HCT116 (cell line): ENCODE data around the gene IFT122. TPM values are rescaled to one million over a fixed set of nuclear protein-coding genes. Genes with fewer than 3 reads are reported as not detected.

ENCODE experiments used
- ATAC-seq: fragments of 200-7000 bp; cut with Tn5 transposase; 2 replicates; pipeline ENCODE4 v1.9.1; 2020; ENCODE audit warnings: mild to moderate bottlenecking, moderate library complexity
- BruUV-seq: library from RNA; stranded (reverse); fragments of 400-500 nt; replicated peaks from 2 replicates; lab custom pipeline; 2021; lab: Mats Ljungman, UMichigan
- CTCF ChIA-PET: fragments of 300-600 bp; sonication (Branson Sonifier 250); formaldehyde crosslinking; loops from one replicate; lab custom pipeline; 2021; ENCODE audit warnings: antibody characterized with exemption; lab: Charles Lee
- POLR2A ChIA-PET: fragments of 300-600, 350-600 bp; sonication (Branson Sonifier 250); formaldehyde crosslinking; loops from one replicate; lab custom pipeline; 2021; ENCODE audit warnings: antibody characterized with exemption; lab: Charles Lee
- RAD21 ChIA-PET, 2 experiments: fragments of 300-600 bp; sonication (Branson Sonifier 250); formaldehyde crosslinking; loops; one replicate each; lab custom pipeline; 2023; ENCODE audit warnings: low total read pairs in 2 of 2; ENCODE audit not compliant: uncharacterized antibody in 2 of 2, unreplicated experiment in 2 of 2, low non-redundant PET in 1 of 2; lab: Charles Lee
- DNase-seq: peaks from one replicate; pipeline ENCODE4 v3.0.0-alpha.2; 2010; ENCODE audit warnings: low read depth, low spot score
- H2AFZ ChIP-seq: fragments of 200-600 bp; shearing (Covaris generic), sonication (generic); 2 replicates; pipeline ENCODE4 v1.6.1; 2017; ENCODE audit warnings: low read depth, mixed run types, mixed read lengths, antibody characterized with exemption, low read length; ENCODE audit not compliant: poor library complexity, severe bottlenecking
- H3K27ac ChIP-seq: 2 replicates; pipeline ENCODE4 v1.5.1; 2012; ENCODE audit warnings: low read depth, low read length
- H3K27me3 ChIP-seq: fragments of 200-600 bp; sonication (generic); 2 replicates; pipeline ENCODE4 v1.6.1; 2016; ENCODE audit warnings: mixed run types, low read length, mixed read lengths; ENCODE audit not compliant: insufficient read depth
- H3K36me3 ChIP-seq, 2 experiments: fragments of 200-500 bp in 1 of 2; fragments of 200-600 bp in 1 of 2; sonication (Bioruptor generic) in 1 of 2; sonication (generic) in 1 of 2; 2 replicates each; pipeline versions ENCODE4 v1.5.1 to v1.6.1; 2014 to 2016; ENCODE audit warnings: low read length in 2 of 2, inconsistent platforms in 1 of 2, mixed read lengths in 1 of 2, mixed run types in 1 of 2; ENCODE audit not compliant: insufficient read depth in 2 of 2, control insufficient read depth in 1 of 2
- H3K4me1 ChIP-seq, 2 experiments: fragments of 200-600 bp in 1 of 2; sonication (generic) in 1 of 2; 2 replicates each; pipeline versions ENCODE4 v1.5.1 to v1.6.1; 2012 to 2017; ENCODE audit warnings: low read length in 2 of 2, inconsistent platforms in 1 of 2, mild to moderate bottlenecking in 1 of 2, mixed read lengths in 1 of 2, mixed run types in 1 of 2, moderate library complexity in 1 of 2; ENCODE audit not compliant: insufficient read depth in 2 of 2, control insufficient read depth in 1 of 2
- H3K4me2 ChIP-seq: fragments of 200-600 bp; sonication (generic); 2 replicates; pipeline ENCODE4 v1.6.1; 2017; ENCODE audit warnings: mixed run types, low read length, mixed read lengths
- H3K4me3 ChIP-seq, 2 experiments: fragments of 200-600 bp in 1 of 2; sonication (generic) in 1 of 2; replicated peaks in 1 of 2; 2 replicates each; pipeline ENCODE4 v1.5.1; 2011 to 2016; ENCODE audit warnings: low read length in 2 of 2, control low read depth in 1 of 2, low read depth in 1 of 2, mild to moderate bottlenecking in 1 of 2, mixed read lengths in 1 of 2, mixed run types in 1 of 2
- H3K79me2 ChIP-seq: fragments of 200-600 bp; sonication (generic); 2 replicates; pipeline ENCODE4 v1.6.1; 2017; ENCODE audit warnings: mild to moderate bottlenecking, mixed run types, low read length, moderate library complexity, mixed read lengths; ENCODE audit not compliant: insufficient read depth
- H3K9ac ChIP-seq: fragments of 200-600 bp; sonication (generic); 2 replicates; pipeline ENCODE4 v1.6.1; 2016; ENCODE audit warnings: low read length, mixed read lengths
- H3K9me2 ChIP-seq: fragments of 200-600 bp; sonication (generic), shearing (Covaris generic); 2 replicates; pipeline ENCODE4 v1.6.1; 2017; ENCODE audit warnings: mixed run types, mild to moderate bottlenecking, moderate library complexity; ENCODE audit not compliant: insufficient read depth
- H3K9me3 ChIP-seq, 2 experiments: fragments of 200-500 bp in 1 of 2; fragments of 200-600 bp in 1 of 2; sonication (Bioruptor generic) in 1 of 2; sonication (generic) in 1 of 2; 2 replicates each; pipeline ENCODE4 v1.6.1; 2014 to 2017; ENCODE audit warnings: low read length in 2 of 2, mixed read lengths in 2 of 2, inconsistent platforms in 1 of 2, low read depth in 1 of 2, mild to moderate bottlenecking in 1 of 2, mixed run types in 1 of 2, moderate library complexity in 1 of 2; ENCODE audit not compliant: control insufficient read depth in 1 of 2, insufficient read depth in 1 of 2
- H4K20me1 ChIP-seq: fragments of 200-600 bp; sonication (generic), shearing (Covaris generic); 2 replicates; pipeline ENCODE4 v1.6.1; 2017; ENCODE audit warnings: mixed run types, mild to moderate bottlenecking, moderate library complexity; ENCODE audit not compliant: insufficient read depth
- CTCF ChIP-seq, 3 experiments: fragments of 200-600 bp in 1 of 3; sonication (generic) in 1 of 3; IDR thresholded peaks in 2 of 3; conservative IDR thresholded peaks in 1 of 3; 2 replicates each; pipeline ENCODE4 v1.5.1; 2012 to 2017; ENCODE audit warnings: low read depth in 2 of 3, low read length in 2 of 3, antibody characterized with exemption in 1 of 3, borderline replicate concordance in 1 of 3, control low read depth in 1 of 3, mild to moderate bottlenecking in 1 of 3, mixed read lengths in 1 of 3, mixed run types in 1 of 3, moderate library complexity in 1 of 3; ENCODE audit not compliant: insufficient read depth in 1 of 3
- MAX ChIP-seq: IDR thresholded peaks from 2 replicates; pipeline ENCODE4 v1.6.1; 2012
- intact Hi-C: fragments of 100-400 bp; cut with micrococcal nuclease; formaldehyde crosslinking; loops from 2 replicates; pipeline ENCODE4 v1.10.0; 2022
- total RNA-seq: library from RNA; stranded (reverse); gene quantifications from one replicate; pipeline ENCODE4 v1.2.1, GENCODE V29; 2021; ENCODE audit not compliant: unreplicated experiment
- TF ChIP-seq, protein P1 (sequence below): IDR thresholded peaks from 2 replicates; pipeline ENCODE4 v1.6.1; 2012; ENCODE audit warnings: low read depth

IFT122 gene
- total RNA-seq, 1 experiment from 2014 or later: 21.4 TPM

DNA sequence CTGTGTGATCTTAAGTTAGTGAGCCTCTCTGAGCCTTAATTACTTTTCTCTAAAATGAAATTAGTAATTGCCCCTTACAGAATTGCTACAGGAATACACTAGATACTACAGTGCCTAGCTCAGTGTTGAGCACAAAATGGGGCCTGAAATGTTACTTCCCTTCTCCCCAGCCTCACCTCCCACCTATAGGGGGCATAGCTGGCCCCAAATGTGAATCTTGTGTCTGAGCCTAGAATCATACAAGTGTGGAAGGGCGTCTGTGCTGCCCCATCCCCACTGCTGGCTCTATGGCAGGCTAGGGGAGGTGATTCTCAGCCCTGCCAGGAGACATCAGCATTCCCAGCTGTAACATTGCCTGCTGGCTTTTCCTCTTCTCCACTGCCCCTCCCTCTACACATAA is 42.7 kb downstream of the IFT122 start:
- H3K4me2 ChIP-seq: no peak overlapping the region
- H3K4me1 ChIP-seq: no peaks in the 10 kb centered on the region
- peaks cover 0 to 2% of the 10 kb centered on the region in 2 experiments; a peak in 1 of 4 replicates for H3K36me3 ChIP-seq
- ChIA-PET POLR2A (no interaction called here), CTCF (no interaction called here), RAD21 (interaction anchor here in 1 of 2 experiments (0.8 kb wide), 1 partner anchor 99 kb away, joined by 3 read pairs; no protein-coding TSS in a partner anchor)
- DNase-seq (no peak), ATAC-seq (peak; percentile 88)
- intact Hi-C loops: no loop called here
- H3K27me3 ChIP-seq: no peaks in the 10 kb centered on the region
- no peaks in the 10 kb centered on the region for H3K79me2 ChIP-seq
- no peak overlapping the region for H2AFZ ChIP-seq
- H3K27ac ChIP-seq: no peak overlapping the region
- no peak overlapping the region for H3K9ac ChIP-seq
- H3K9me3 ChIP-seq: no peaks in the 10 kb centered on the region
- H3K4me3 ChIP-seq: no peak overlapping the region
- no peaks in the 10 kb centered on the region for H3K9me2 ChIP-seq
- TF ChIP-seq MAX: no peak
- TF ChIP-seq, protein P1, sequence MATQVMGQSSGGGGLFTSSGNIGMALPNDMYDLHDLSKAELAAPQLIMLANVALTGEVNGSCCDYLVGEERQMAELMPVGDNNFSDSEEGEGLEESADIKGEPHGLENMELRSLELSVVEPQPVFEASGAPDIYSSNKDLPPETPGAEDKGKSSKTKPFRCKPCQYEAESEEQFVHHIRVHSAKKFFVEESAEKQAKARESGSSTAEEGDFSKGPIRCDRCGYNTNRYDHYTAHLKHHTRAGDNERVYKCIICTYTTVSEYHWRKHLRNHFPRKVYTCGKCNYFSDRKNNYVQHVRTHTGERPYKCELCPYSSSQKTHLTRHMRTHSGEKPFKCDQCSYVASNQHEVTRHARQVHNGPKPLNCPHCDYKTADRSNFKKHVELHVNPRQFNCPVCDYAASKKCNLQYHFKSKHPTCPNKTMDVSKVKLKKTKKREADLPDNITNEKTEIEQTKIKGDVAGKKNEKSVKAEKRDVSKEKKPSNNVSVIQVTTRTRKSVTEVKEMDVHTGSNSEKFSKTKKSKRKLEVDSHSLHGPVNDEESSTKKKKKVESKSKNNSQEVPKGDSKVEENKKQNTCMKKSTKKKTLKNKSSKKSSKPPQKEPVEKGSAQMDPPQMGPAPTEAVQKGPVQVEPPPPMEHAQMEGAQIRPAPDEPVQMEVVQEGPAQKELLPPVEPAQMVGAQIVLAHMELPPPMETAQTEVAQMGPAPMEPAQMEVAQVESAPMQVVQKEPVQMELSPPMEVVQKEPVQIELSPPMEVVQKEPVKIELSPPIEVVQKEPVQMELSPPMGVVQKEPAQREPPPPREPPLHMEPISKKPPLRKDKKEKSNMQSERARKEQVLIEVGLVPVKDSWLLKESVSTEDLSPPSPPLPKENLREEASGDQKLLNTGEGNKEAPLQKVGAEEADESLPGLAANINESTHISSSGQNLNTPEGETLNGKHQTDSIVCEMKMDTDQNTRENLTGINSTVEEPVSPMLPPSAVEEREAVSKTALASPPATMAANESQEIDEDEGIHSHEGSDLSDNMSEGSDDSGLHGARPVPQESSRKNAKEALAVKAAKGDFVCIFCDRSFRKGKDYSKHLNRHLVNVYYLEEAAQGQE: no peak
- peak in 2 of 3 experiments; percentile 46 to 54; a peak in 4 of 6 replicates for TF ChIP-seq CTCF (IDR thresholded peaks at IDR 0.05 in 2 of 3, conservative IDR thresholded peaks at IDR 0.05 in 1 of 3; ENCODE audit: borderline replicate concordance in 1 of 3, insufficient read depth in 1 of 3, low read depth in 2 of 3, low read length in 2 of 3)
- no TSS peak for BruUV-seq
- H4K20me1 ChIP-seq: no peaks in the 10 kb centered on the region
